Ishikawa (cell line): ENCODE measurements around the gene CHURC1.
A peak's percentile ranks its signal among the peaks of the same experiment; 100 is the strongest.

ENCODE experiments used
- CEBPB ChIP-seq: IDR thresholded peaks from 2 replicates; pipeline ENCODE4 v1.6.1; 2012
- CREB1 ChIP-seq: IDR thresholded peaks from 2 replicates; pipeline ENCODE4 v1.6.1; 2012; ENCODE audit warnings: low read depth
- EGR1 ChIP-seq: IDR thresholded peaks from 2 replicates; pipeline ENCODE4 v1.6.1; 2012
- EP300 ChIP-seq: IDR thresholded peaks from 2 replicates; pipeline ENCODE4 v1.6.1; 2012; ENCODE audit warnings: borderline replicate concordance
- FOXM1 ChIP-seq: IDR thresholded peaks from 2 replicates; pipeline ENCODE4 v1.6.1; 2012; ENCODE audit warnings: low read depth, borderline replicate concordance
- MAX ChIP-seq: IDR thresholded peaks from 2 replicates; pipeline ENCODE4 v1.6.1; 2012
- NFIC ChIP-seq: IDR thresholded peaks from 2 replicates; pipeline ENCODE4 v1.6.1; 2012
- RAD21 ChIP-seq: IDR thresholded peaks from 2 replicates; pipeline ENCODE4 v1.6.1; 2012; ENCODE audit warnings: low read depth
- REST ChIP-seq: IDR thresholded peaks from 2 replicates; pipeline ENCODE4 v1.6.1; 2012; ENCODE audit warnings: low read depth, mild to moderate bottlenecking
- TAF1 ChIP-seq: IDR thresholded peaks from 2 replicates; pipeline ENCODE4 v1.6.1; 2012; ENCODE audit warnings: low read depth, mild to moderate bottlenecking
- TCF12 ChIP-seq: IDR thresholded peaks from 2 replicates; pipeline ENCODE4 v1.6.1; 2012; ENCODE audit warnings: low read depth
- TEAD4 ChIP-seq: IDR thresholded peaks from 2 replicates; pipeline ENCODE4 v1.6.1; 2012
- USF1 ChIP-seq: IDR thresholded peaks from 2 replicates; pipeline ENCODE4 v1.6.1; 2012
- YY1 ChIP-seq: IDR thresholded peaks from 2 replicates; pipeline ENCODE4 v1.6.1; 2012; ENCODE audit warnings: low read depth
- ZBTB7A ChIP-seq: IDR thresholded peaks from 2 replicates; pipeline ENCODE4 v1.6.1; 2012; ENCODE audit warnings: low read depth

The CHURC1 gene

DNA sequence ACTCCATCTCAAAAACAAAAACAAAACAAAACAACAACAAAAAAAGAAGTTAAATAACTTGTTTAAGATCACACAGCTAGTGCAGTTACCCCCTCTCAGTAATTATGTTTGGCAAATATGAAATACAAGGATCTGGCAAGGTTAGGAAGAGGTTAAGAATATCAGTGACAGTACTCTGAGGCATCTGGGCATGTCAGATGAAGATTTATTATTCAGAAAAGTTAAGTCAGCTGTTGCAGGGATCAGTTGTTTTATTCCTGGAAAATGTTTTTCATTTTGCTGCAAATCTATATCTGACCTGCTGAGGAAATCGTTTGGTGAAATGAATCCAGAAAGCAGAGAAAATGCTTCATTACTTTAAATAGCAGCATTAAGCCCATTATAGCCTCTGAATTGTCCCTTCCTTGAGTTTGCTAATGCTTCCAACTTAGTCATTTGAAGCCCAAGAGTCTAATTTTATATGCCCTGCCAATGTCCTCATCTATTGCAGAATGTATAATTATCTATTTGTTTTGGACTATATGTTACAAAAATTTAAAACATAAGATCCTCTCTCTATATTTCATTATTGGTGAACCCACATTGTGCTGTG lies 20.2 kb downstream of the CHURC1 start:
- TF ChIP-seq TCF12 (no peak), CREB1 (no peak), REST (no peak), NFIC (no peak)

DNA sequence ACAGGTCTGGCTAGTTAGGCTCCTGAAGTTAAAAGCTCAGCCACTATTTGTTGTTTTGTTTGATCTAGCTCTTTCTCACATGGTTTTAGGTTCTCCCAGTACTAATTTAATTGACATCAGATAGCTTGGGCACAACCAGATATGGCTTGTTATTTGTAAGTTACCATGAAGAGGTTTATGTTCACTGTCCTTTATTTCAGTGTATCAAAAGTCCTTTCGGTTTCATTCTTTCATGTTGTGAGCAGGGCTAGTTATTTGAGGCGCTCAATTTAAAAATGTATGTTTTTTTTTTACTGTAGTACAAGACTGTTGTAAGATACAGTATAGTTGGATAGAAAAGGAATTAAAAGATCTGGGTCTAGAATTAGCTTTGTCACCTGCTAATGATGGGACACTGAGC lies 21.3 kb downstream of the CHURC1 start:
- no peak for TF ChIP-seq TAF1
- no peak for TF ChIP-seq REST
- TF ChIP-seq TCF12 = no peak
- TF ChIP-seq RAD21 = no peak
- TF ChIP-seq USF1 = no peak
- TF ChIP-seq EP300 = no peak
- TF ChIP-seq CEBPB = no peak
- TF ChIP-seq MAX = no peak
- TF ChIP-seq FOXM1 = no peak
- no peak for TF ChIP-seq ZBTB7A
- TF ChIP-seq TEAD4 = no peak
- no peak for TF ChIP-seq EGR1
- no peak for TF ChIP-seq NFIC
- no peak for TF ChIP-seq YY1
- no peak for TF ChIP-seq CREB1

DNA sequence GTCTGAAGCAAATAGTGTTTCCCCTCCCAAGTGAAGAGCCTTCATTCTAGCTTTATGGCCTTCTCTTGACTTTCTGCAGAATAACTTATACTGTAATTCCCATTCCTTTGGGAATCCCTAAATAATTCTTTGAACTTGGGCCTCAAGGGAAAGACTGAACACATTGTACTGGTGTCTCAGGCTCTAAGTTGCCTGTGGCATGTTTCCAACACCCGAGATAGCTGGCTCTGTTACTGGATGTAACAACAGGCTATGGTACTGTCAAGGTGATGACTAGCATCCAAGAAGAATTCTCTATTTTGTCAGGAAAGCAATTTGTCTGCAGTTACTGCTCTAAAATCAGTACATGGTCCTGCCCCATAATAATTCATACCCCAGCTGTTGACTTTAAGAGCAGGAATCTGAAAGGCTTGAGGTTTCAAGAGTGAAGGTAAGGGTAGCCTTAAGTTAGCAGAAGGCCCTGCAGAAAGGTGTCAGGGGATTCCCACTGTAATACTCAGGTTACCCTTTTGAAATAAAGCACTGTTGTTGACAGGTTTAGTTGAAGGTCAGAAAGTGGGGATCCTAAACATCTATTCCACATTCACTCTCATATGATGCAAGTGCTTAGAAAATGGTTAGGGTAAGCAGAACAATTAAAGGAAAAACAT lies 23.0 kb downstream of the CHURC1 start:
- TF ChIP-seq CEBPB = no peak
- TF ChIP-seq RAD21 = no peak
- TF ChIP-seq USF1 = no peak
- TF ChIP-seq TCF12 = no peak
- no peak for TF ChIP-seq EGR1
- TF ChIP-seq TEAD4 = no peak

DNA sequence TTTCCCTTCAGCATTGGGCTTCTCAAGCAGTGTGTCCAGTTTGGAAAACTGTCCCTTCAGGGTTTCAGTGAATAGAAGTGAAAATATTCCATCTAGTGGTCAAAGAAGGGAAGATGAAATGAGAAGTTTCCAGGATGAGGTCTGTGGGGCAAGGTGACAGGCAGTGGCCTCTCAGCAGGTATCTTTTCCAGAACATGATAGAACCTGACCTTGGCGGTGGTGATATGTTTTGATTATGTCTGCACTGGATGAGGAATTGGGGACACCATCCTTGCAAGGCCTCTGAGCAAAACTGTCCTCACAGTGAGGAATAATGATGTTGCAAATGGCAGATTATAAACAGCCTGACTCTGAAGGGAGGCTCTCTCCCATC lies 23.6 kb downstream of the CHURC1 start:
- no peak for TF ChIP-seq TEAD4
- no peak for TF ChIP-seq MAX
- TF ChIP-seq RAD21 = peak; percentile 55; the same call in 1 of the 2 replicates
- TF ChIP-seq FOXM1 = no peak

- TF ChIP-seq RAD21 = no peak
- no peak for TF ChIP-seq MAX
- no peak for TF ChIP-seq ZBTB7A
- no peak for TF ChIP-seq CEBPB
- TF ChIP-seq REST = no peak
- TF ChIP-seq NFIC = no peak
- TF ChIP-seq FOXM1 = no peak
- TF ChIP-seq TAF1 = no peak
- no peak for TF ChIP-seq USF1
- TF ChIP-seq TEAD4 = no peak
- TF ChIP-seq EP300 = no peak
- TF ChIP-seq YY1 = no peak
- TF ChIP-seq CREB1 = no peak
- TF ChIP-seq EGR1 = no peak
- TF ChIP-seq TCF12 = no peak
These were observed 24.9 kb downstream of the CHURC1 start for GRCh38 chr14:64938972-64939816.
